ENCODE results near the gene GZMB.

DNA sequence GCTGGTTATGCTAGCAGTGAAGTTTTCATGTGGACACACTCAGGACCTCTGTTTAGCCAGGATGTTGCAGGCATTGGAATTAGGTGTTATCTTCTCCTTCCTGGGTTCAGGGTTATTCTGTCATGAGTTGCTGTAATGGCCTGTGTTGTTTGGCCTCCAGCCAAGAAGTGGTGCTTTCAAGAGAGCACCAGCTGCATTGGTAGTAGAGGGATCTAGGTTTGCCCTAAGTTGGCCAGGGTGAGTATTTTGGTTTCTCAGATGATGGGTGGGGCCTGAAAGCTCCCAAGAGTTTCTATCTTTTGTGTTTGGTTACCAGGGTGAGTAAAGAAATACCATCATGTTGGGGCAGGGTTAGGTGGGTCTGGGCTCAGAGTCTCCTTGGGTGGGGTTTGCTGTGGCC is 21.8 kb downstream of the GZMB start:
- TF ChIP-seq, protein P1, sequence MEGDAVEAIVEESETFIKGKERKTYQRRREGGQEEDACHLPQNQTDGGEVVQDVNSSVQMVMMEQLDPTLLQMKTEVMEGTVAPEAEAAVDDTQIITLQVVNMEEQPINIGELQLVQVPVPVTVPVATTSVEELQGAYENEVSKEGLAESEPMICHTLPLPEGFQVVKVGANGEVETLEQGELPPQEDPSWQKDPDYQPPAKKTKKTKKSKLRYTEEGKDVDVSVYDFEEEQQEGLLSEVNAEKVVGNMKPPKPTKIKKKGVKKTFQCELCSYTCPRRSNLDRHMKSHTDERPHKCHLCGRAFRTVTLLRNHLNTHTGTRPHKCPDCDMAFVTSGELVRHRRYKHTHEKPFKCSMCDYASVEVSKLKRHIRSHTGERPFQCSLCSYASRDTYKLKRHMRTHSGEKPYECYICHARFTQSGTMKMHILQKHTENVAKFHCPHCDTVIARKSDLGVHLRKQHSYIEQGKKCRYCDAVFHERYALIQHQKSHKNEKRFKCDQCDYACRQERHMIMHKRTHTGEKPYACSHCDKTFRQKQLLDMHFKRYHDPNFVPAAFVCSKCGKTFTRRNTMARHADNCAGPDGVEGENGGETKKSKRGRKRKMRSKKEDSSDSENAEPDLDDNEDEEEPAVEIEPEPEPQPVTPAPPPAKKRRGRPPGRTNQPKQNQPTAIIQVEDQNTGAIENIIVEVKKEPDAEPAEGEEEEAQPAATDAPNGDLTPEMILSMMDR (IDR thresholded peaks at IDR 0.05) = no peak
- TF ChIP-seq ZFX (IDR thresholded peaks at IDR 0.05; ENCODE audit: borderline replicate concordance) = no peak

Data from 22Rv1 (cell line).